Karpas-422 (cell line): ENCODE data around the gene AREG. TPM values are rescaled to one million over a fixed set of nuclear protein-coding genes. Genes with fewer than 3 reads are reported as not detected.

Experiments
- DNase-seq: peaks from one replicate; pipeline ENCODE4 v3.0.0-alpha.2; 2015
- H2AFZ ChIP-seq: fragments of 200-600 bp; sonication (generic); 2 replicates; pipeline ENCODE4 v1.6.1; 2014; ENCODE audit warnings: antibody characterized with exemption, low read length, mixed read lengths
- H3K27ac ChIP-seq: fragments of 200-600 bp; sonication (generic); 2 replicates; pipeline ENCODE4 v1.5.1; 2014; ENCODE audit warnings: mild to moderate bottlenecking, low read length, moderate library complexity
- H3K27me3 ChIP-seq: fragments of 200-600 bp; sonication (generic); 2 replicates; pipeline ENCODE4 v1.6.1; 2014; ENCODE audit warnings: low read length, mixed read lengths
- H3K36me3 ChIP-seq: fragments of 200-600 bp; sonication (generic); 2 replicates; pipeline ENCODE4 v1.6.1; 2014; ENCODE audit warnings: low read length, mixed read lengths; ENCODE audit not compliant: insufficient read depth
- H3K4me1 ChIP-seq: fragments of 200-600 bp; sonication (generic); 2 replicates; pipeline ENCODE4 v1.6.1; 2014; ENCODE audit warnings: mild to moderate bottlenecking, low read length, mixed read lengths
- H3K4me2 ChIP-seq: fragments of 200-600 bp; sonication (generic); 2 replicates; pipeline ENCODE4 v1.6.1; 2014; ENCODE audit warnings: low read length, low read depth, mild to moderate bottlenecking; ENCODE audit not compliant: poor library complexity, severe bottlenecking
- H3K4me3 ChIP-seq: fragments of 200-600 bp; sonication (generic); 2 replicates; pipeline ENCODE4 v1.5.1; 2014; ENCODE audit warnings: mild to moderate bottlenecking, antibody characterized with exemption, low read length, mixed read lengths
- H3K79me2 ChIP-seq: fragments of 200-600 bp; sonication (generic); 2 replicates; pipeline ENCODE4 v1.6.1; 2014; ENCODE audit warnings: mild to moderate bottlenecking, low read length, mixed read lengths
- H3K9ac ChIP-seq: fragments of 200-600 bp; sonication (generic); 2 replicates; pipeline ENCODE4 v1.6.0; 2014; ENCODE audit warnings: low read length
- H3K9me2 ChIP-seq: fragments of 200-600 bp; sonication (generic), shearing (Covaris generic); replicated peaks from 2 replicates; pipeline ENCODE4 v1.6.0; 2014; ENCODE audit warnings: mild to moderate bottlenecking, low read length, moderate library complexity; ENCODE audit not compliant: insufficient read depth
- H3K9me3 ChIP-seq: fragments of 300-700, 200-600 bp; sonication (generic); 2 replicates; pipeline ENCODE4 v1.6.1; 2014; ENCODE audit warnings: low read length, mixed read lengths
- H4K20me1 ChIP-seq: fragments of 200-600 bp; sonication (generic); 2 replicates; pipeline ENCODE4 v1.6.1; 2014; ENCODE audit warnings: mild to moderate bottlenecking, antibody characterized with exemption, low read length, low read depth; ENCODE audit not compliant: insufficient read depth
- total RNA-seq: library from RNA; depleted of rRNA; stranded (reverse); fragments of >200 nt; shearing (Covaris generic); gene quantifications from 2 replicates; pipeline ENCODE4 v1.2.3, GENCODE V29; 2014; ENCODE audit warnings: low replicate concordance

Gene AREG
- total RNA-seq, 1 experiment from 2014 or later, result not detected

- no peak for DNase-seq
- no peaks in the 10 kb centered on the region for H3K9me2 ChIP-seq
- H3K4me2 ChIP-seq, result no peak overlapping the region
- H3K36me3 ChIP-seq, result no peaks in the 10 kb centered on the region
- no peaks in the 10 kb centered on the region for H3K9me3 ChIP-seq
- no peak overlapping the region for H3K4me3 ChIP-seq
- H3K9ac ChIP-seq, result no peak overlapping the region
- no peaks in the 10 kb centered on the region for H3K4me1 ChIP-seq
- no peaks in the 10 kb centered on the region for H3K79me2 ChIP-seq
- no peak overlapping the region for H3K27ac ChIP-seq
- no peaks in the 10 kb centered on the region for H3K27me3 ChIP-seq
- no peaks in the 10 kb centered on the region for H4K20me1 ChIP-seq
- H2AFZ ChIP-seq, result no peak overlapping the region
Measured at GRCh38 chr4:74423104-74423503, 21.8 kb upstream of the AREG start.

- Histone ChIP-seq H3K4me1 (no peaks in the 10 kb centered on the region), H3K9me2 (no peaks in the 10 kb centered on the region), H2AFZ (no peak overlapping the region), H3K4me2 (no peak overlapping the region), H3K4me3 (no peak overlapping the region), H3K27me3 (no peaks in the 10 kb centered on the region), H3K79me2 (no peaks in the 10 kb centered on the region), H3K9ac (no peak overlapping the region), H3K9me3 (no peaks in the 10 kb centered on the region), H3K36me3 (no peaks in the 10 kb centered on the region), H3K27ac (no peak overlapping the region), H4K20me1 (no peaks in the 10 kb centered on the region)
- no peak for DNase-seq
Measured at GRCh38 chr4:74424111-74424510, 20.8 kb upstream of the AREG start.

GRCh38 chr4:74426101-74426500 is 18.8 kb upstream of the AREG start:
- no peak for DNase-seq
- H2AFZ ChIP-seq, result no peak overlapping the region
- no peaks in the 10 kb centered on the region for H4K20me1 ChIP-seq
- H3K36me3 ChIP-seq, result no peaks in the 10 kb centered on the region
- H3K4me3 ChIP-seq, result no peak overlapping the region
- no peaks in the 10 kb centered on the region for H3K4me1 ChIP-seq
- H3K9ac ChIP-seq, result no peak overlapping the region
- H3K27ac ChIP-seq, result no peak overlapping the region
- H3K79me2 ChIP-seq, result no peaks in the 10 kb centered on the region
- H3K27me3 ChIP-seq, result no peaks in the 10 kb centered on the region
- no peaks in the 10 kb centered on the region for H3K9me3 ChIP-seq
- H3K4me2 ChIP-seq, result no peak overlapping the region
- H3K9me2 ChIP-seq, result no peaks in the 10 kb centered on the region

- Histone ChIP-seq H3K4me2 (no peak overlapping the region), H3K9me3 (no peaks in the 10 kb centered on the region), H3K79me2 (no peaks in the 10 kb centered on the region), H3K4me1 (no peaks in the 10 kb centered on the region), H3K4me3 (no peak overlapping the region), H3K27me3 (no peaks in the 10 kb centered on the region), H2AFZ (no peak overlapping the region), H3K27ac (no peak overlapping the region), H3K9me2 (no peaks in the 10 kb centered on the region), H3K9ac (no peak overlapping the region), H3K36me3 (no peaks in the 10 kb centered on the region), H4K20me1 (no peaks in the 10 kb centered on the region)
- no peak for DNase-seq
Measured at GRCh38 chr4:74428276-74428675, 16.7 kb upstream of the AREG start.

GRCh38 chr4:74431113-74431826 is 13.7 kb upstream of the AREG start:
- Histone ChIP-seq H3K4me1 (no peaks in the 10 kb centered on the region), H4K20me1 (no peaks in the 10 kb centered on the region), H2AFZ (no peak overlapping the region), H3K9me2 (no peaks in the 10 kb centered on the region), H3K9ac (no peak overlapping the region), H3K4me3 (no peak overlapping the region), H3K36me3 (no peaks in the 10 kb centered on the region), H3K27me3 (no peaks in the 10 kb centered on the region), H3K9me3 (no peaks in the 10 kb centered on the region), H3K27ac (no peak overlapping the region), H3K4me2 (no peak overlapping the region), H3K79me2 (no peaks in the 10 kb centered on the region)
- no peak for DNase-seq

GRCh38 chr4:74433043-74433442 is 11.9 kb upstream of the AREG start:
- H2AFZ ChIP-seq, result no peak overlapping the region
- H3K4me1 ChIP-seq, result no peaks in the 10 kb centered on the region
- H3K27me3 ChIP-seq, result no peaks in the 10 kb centered on the region
- H3K4me3 ChIP-seq, result no peak overlapping the region
- H3K9ac ChIP-seq, result no peak overlapping the region
- H3K36me3 ChIP-seq, result no peaks in the 10 kb centered on the region
- no peaks in the 10 kb centered on the region for H3K9me2 ChIP-seq
- no peaks in the 10 kb centered on the region for H4K20me1 ChIP-seq
- no peak for DNase-seq
- H3K9me3 ChIP-seq, result no peaks in the 10 kb centered on the region
- no peaks in the 10 kb centered on the region for H3K79me2 ChIP-seq
- no peak overlapping the region for H3K4me2 ChIP-seq
- H3K27ac ChIP-seq, result no peak overlapping the region

GRCh38 chr4:74433541-74434172 is 11.3 kb upstream of the AREG start:
- H3K79me2 ChIP-seq, result no peaks in the 10 kb centered on the region
- H3K27ac ChIP-seq, result no peak overlapping the region
- H3K36me3 ChIP-seq, result no peaks in the 10 kb centered on the region
- H3K9ac ChIP-seq, result no peak overlapping the region
- no peaks in the 10 kb centered on the region for H3K4me1 ChIP-seq
- H4K20me1 ChIP-seq, result no peaks in the 10 kb centered on the region
- no peaks in the 10 kb centered on the region for H3K9me2 ChIP-seq
- no peak overlapping the region; the same call in 1 of the 2 replicates for H2AFZ ChIP-seq
- H3K27me3 ChIP-seq, result no peaks in the 10 kb centered on the region
- no peaks in the 10 kb centered on the region for H3K9me3 ChIP-seq
- H3K4me3 ChIP-seq, result no peak overlapping the region
- no peak overlapping the region for H3K4me2 ChIP-seq
- DNase-seq, result peak; percentile 49

GRCh38 chr4:74435296-74435695 is 9.6 kb upstream of the AREG start:
- Histone ChIP-seq H3K4me3 (no peak overlapping the region), H4K20me1 (no peaks in the 10 kb centered on the region), H3K27me3 (no peaks in the 10 kb centered on the region), H3K27ac (no peak overlapping the region), H3K4me2 (no peak overlapping the region), H3K9me3 (no peaks in the 10 kb centered on the region), H3K9ac (no peak overlapping the region), H2AFZ (no peak overlapping the region), H3K79me2 (no peaks in the 10 kb centered on the region), H3K9me2 (no peaks in the 10 kb centered on the region), H3K4me1 (no peaks in the 10 kb centered on the region), H3K36me3 (no peaks in the 10 kb centered on the region)
- DNase-seq, result no peak
